HG03095 (cell line): Measurements from ENCODE around the gene CACNG6.
"Not testable (repeated sequence)": the region's sequence is repeated elsewhere in the genome, so short reads cannot be mapped to it uniquely, and the experiment has no call there.

Experiments used
- ATAC-seq: cut with Tn5 transposase; IDR thresholded peaks from one replicate; pipeline ENCODE4 v1.9.1; 2021; ENCODE audit warnings: moderate library complexity; ENCODE audit not compliant: unreplicated experiment

Gene CACNG6

GRCh38 chr19:53991224-53992113 is at the start of gene CACNG6:
CACNG6 (plus strand) TSS chr19:53991637; CDS start chr19:53992878, 1,241 bp downstream.
- no peak for ATAC-seq

- no peak for ATAC-seq
These were observed 49.2 kb upstream of the CACNG6 start for GRCh38 chr19:53942001-53942786.

- ATAC-seq: no peak
These were observed 47.0 kb upstream of the CACNG6 start for GRCh38 chr19:53944416-53944815.

GRCh38 chr19:53944933-53945332 is 46.5 kb upstream of the CACNG6 start:
- no peak for ATAC-seq

- ATAC-seq: no peak
These were observed 46.0 kb upstream of the CACNG6 start for GRCh38 chr19:53945441-53945840.

- no peak for ATAC-seq
These were observed 45.4 kb upstream of the CACNG6 start for GRCh38 chr19:53945998-53946397.

GRCh38 chr19:53947624-53948023 is 43.8 kb upstream of the CACNG6 start:
- ATAC-seq: no peak

- not testable (repeated sequence) for ATAC-seq
These were observed 42.8 kb upstream of the CACNG6 start for GRCh38 chr19:53948611-53949010.

- ATAC-seq: no peak
These were observed 40.0 kb upstream of the CACNG6 start for GRCh38 chr19:53951436-53951835.

GRCh38 chr19:53951947-53952346 is 39.5 kb upstream of the CACNG6 start:
- ATAC-seq: no peak

- no peak for ATAC-seq
These were observed 38.1 kb upstream of the CACNG6 start for GRCh38 chr19:53953383-53953782.

GRCh38 chr19:53957448-53958167 is 33.8 kb upstream of the CACNG6 start:
- no peak for ATAC-seq

GRCh38 chr19:53958168-53958571 is 33.3 kb upstream of the CACNG6 start:
- no peak for ATAC-seq

- ATAC-seq: no peak
These were observed 32.3 kb upstream of the CACNG6 start for GRCh38 chr19:53958823-53959757.

GRCh38 chr19:53960187-53960586 is 31.2 kb upstream of the CACNG6 start:
- no peak for ATAC-seq

GRCh38 chr19:53960886-53961285 is 30.6 kb upstream of the CACNG6 start:
- no peak for ATAC-seq

GRCh38 chr19:53961523-53962356 is 29.7 kb upstream of the CACNG6 start:
- ATAC-seq: no peak

GRCh38 chr19:53962887-53963431 is 28.5 kb upstream of the CACNG6 start, which contains the start of gene CACNG8:
CACNG8 (plus strand) TSS chr19:53962937.
- no peak for ATAC-seq

GRCh38 chr19:53965091-53965490 is 26.3 kb upstream of the CACNG6 start:
- ATAC-seq: no peak
